Adrenal gland (tissue), 12 donors: ENCODE measurements around the gene ACBD6. TPM values are rescaled to one million over a fixed set of nuclear protein-coding genes. Genes with fewer than 3 reads are reported as not detected.

Source experiments
- DNase-seq, 7 donors: peaks; one replicate each; pipeline ENCODE4 v3.0.0-alpha.2; 2019 to 2020
- H3K27ac ChIP-seq, 5 donors: fragments of 200-600 bp; sonication (generic) in 4 of 5; 1 replicate in 3 of 5; 2 replicates in 2 of 5; pipeline versions ENCODE4 v1.5.1 to v1.8.0; 2016 to 2020; ENCODE audit warnings: mild to moderate bottlenecking in 1 of 5
- H3K27me3 ChIP-seq: fragments of 200-600 bp; 2 replicates; pipeline ENCODE4 v1.8.0; 2021
- H3K36me3 ChIP-seq, 2 donors: fragments of 200-600 bp; replicated peaks in 1 of 2; 1 replicate in 1 of 2; 2 replicates in 1 of 2; pipeline versions ENCODE4 v1.5.1 to v1.8.0; 2018 to 2022
- H3K4me1 ChIP-seq, 2 donors: fragments of 200-600 bp; replicated peaks in 1 of 2; 1 replicate in 1 of 2; 2 replicates in 1 of 2; pipeline versions ENCODE4 v1.5.1 to v1.8.0; 2018 to 2021
- H3K4me3 ChIP-seq, 4 donors: fragments of 200-600 bp; sonication (generic) in 3 of 4; one replicate each; pipeline ENCODE4 v1.5.1; 2016 to 2018
- H3K9me3 ChIP-seq, 3 donors: fragments of 200-600 bp; sonication (generic) in 1 of 3; replicated peaks in 1 of 3; 1 replicate in 2 of 3; 2 replicates in 1 of 3; pipeline versions ENCODE4 v1.5.1 to v1.8.0; 2016 to 2021
- POLR2A ChIP-seq, 2 donors: fragments of 450-650 bp; IDR thresholded peaks; one replicate each; pipeline ENCODE4 v1.6.1; 2017; ENCODE audit warnings: antibody characterized with exemption in 2 of 2, mild to moderate bottlenecking in 2 of 2, moderate library complexity in 1 of 2
- WGBS, 4 donors: extraction: QIAGEN DNeasy Blood & Tissue Kit in 2 of 4; methylation state at CpG; one replicate each; pipeline versions ENCODE4 v1.1.5 to v1.1.7; 2013 to 2017; 5-methylcytosine and 5-hydroxymethylcytosine counted together
- intact Hi-C, 2 donors: fragments of 100-400 bp; cut with DNase I; formaldehyde crosslinking; loops; one replicate each; pipeline versions ENCODE4 v1.14.1 to v1.15.0; 2022 to 2023
- polyA plus RNA-seq, 3 donors: library from polyadenylated mRNA; stranded (reverse); fragments of 200-250 nt in 2 of 3; fragments of 350-450 nt in 1 of 3; fragmentation: Illumina TruSeq in 1 of 3; extraction: RNeasy Lipid Tissue Mini Kit (QIAGEN cat#74804) in 1 of 3; gene quantifications; one replicate each; pipeline ENCODE4 v1.2.3, GENCODE V29; 2013 to 2014
- total RNA-seq, 9 donors: library from RNA; depleted of rRNA in 4 of 9; stranded (reverse); fragments of >200 nt in 4 of 9; fragments of 120-200 nt in 1 of 9; fragmentation: NEBNext Ultra II Directional in 1 of 9; extraction: Animal tissue kit (Norgen Biotek cat#: 25700) in 1 of 9; gene quantifications; one replicate each; pipeline versions ENCODE4 v1.1.0 to v1.2.4, GENCODE V29; 2013 to 2023
- TF ChIP-seq, protein P1 (sequence below), 6 experiments: fragments of 450-650 bp in 4 of 6; fragments of 200-600 bp in 2 of 6; sonication (generic) in 1 of 6; IDR thresholded peaks; 1 replicate in 5 of 6; 2 replicates in 1 of 6; pipeline versions ENCODE4 v1.5.1 to v1.8.0; 2016 to 2021; ENCODE audit warnings: antibody characterized with exemption in 6 of 6, mild to moderate bottlenecking in 2 of 6, moderate library complexity in 1 of 6
- donor health status: healthy with polysubstance abuse.
- donor health status: Bipolar disorder and iron deficiency.
- donor health status: DM: yes; HTN: yes; CAD: no.
- donor health status: DM: no; HTN: no; CAD: no.
- donor health status: DM: no; HTN: no; CAD: no.
- donor health status: DM: yes; HTN: yes; CAD: no.

The ACBD6 gene
- total and polyA plus RNA-seq, 12 donors: 28.7 to 75.1 (median 36.6) TPM

DNA sequence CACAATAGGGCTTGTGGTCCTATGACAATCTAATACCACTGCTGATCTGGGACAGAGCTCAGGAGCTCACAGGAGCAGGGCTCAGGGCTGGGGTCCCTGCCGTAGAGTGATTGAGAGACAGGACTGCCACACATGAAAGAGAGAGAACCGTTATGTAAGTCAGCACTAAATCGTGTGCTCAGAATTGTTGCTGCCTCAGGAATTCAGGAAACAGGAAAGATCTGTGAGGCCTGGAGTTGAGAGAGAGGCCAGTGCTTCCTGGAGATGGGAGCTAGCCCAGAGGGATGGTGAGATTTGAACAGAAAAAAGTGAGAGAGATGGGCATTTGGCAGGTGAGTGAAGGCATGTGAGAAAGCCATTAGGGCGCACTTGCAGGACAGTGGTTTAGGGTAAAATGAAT lies 17.5 kb upstream of the ACBD6 start:
- H3K9me3 ChIP-seq: no peaks in the 10 kb centered on the region
- H3K27me3 ChIP-seq: no peaks in the 10 kb centered on the region
- intact Hi-C loops: loop anchor here (10.0 kb wide), 2 partner anchors 625 to 645 kb away; no protein-coding TSS in a partner anchor
- no peak overlapping the region for H3K4me3 ChIP-seq
- WGBS, 4 donors: 40 to 56% (median 45%) methylated on average over 4 of the region's 4 CpGs
- H3K36me3 ChIP-seq: no peaks in the 10 kb centered on the region
- H3K4me1 ChIP-seq: peaks cover 0 to 9% of the 10 kb centered on the region in 2 donors
- DNase-seq: no peak
- no peak overlapping the region for H3K27ac ChIP-seq
- TF ChIP-seq, protein P1, sequence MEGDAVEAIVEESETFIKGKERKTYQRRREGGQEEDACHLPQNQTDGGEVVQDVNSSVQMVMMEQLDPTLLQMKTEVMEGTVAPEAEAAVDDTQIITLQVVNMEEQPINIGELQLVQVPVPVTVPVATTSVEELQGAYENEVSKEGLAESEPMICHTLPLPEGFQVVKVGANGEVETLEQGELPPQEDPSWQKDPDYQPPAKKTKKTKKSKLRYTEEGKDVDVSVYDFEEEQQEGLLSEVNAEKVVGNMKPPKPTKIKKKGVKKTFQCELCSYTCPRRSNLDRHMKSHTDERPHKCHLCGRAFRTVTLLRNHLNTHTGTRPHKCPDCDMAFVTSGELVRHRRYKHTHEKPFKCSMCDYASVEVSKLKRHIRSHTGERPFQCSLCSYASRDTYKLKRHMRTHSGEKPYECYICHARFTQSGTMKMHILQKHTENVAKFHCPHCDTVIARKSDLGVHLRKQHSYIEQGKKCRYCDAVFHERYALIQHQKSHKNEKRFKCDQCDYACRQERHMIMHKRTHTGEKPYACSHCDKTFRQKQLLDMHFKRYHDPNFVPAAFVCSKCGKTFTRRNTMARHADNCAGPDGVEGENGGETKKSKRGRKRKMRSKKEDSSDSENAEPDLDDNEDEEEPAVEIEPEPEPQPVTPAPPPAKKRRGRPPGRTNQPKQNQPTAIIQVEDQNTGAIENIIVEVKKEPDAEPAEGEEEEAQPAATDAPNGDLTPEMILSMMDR (IDR thresholded peaks at IDR 0.05): no peak
- no peak for TF ChIP-seq POLR2A (IDR thresholded peaks at IDR 0.05)

DNA sequence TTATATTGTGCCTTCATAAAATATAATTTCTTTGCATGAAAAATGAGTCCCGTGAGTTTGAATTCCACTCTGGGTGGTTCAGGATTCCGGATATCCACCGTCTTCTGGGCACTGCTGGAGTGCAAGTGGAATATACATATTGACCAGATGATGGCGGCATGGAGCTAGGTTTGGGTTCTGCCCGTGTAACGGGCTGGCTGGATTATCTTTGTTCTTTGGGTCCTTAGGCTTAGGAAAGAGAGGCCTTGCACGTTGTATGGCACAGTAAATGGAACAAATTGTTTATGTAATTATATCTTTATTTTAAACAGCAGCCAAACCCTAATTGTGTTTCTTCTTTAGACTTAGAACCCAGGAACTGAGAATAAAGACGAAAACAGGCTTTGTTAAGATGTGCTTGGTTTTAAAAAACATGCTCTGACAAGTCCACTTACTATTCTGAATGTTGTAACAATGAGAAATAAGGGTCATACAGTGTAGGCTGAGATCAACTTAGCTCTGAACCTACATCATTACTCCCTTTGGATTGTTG lies 13.5 kb upstream of the ACBD6 start:
- no peaks in the 10 kb centered on the region for H3K36me3 ChIP-seq
- H3K27me3 ChIP-seq: no peaks in the 10 kb centered on the region
- no peak overlapping the region for H3K4me3 ChIP-seq
- peak; percentile 67 to 89 (median 72) for DNase-seq
- no peaks in the 10 kb centered on the region for H3K9me3 ChIP-seq
- intact Hi-C loops: no loop called here
- 11 to 13% (median 12%) methylated on average over 8 of the region's 8 CpGs for WGBS, 4 donors
- TF ChIP-seq POLR2A (IDR thresholded peaks at IDR 0.05): no peak
- TF ChIP-seq, protein P1 (IDR thresholded peaks at IDR 0.05): peak; percentile 60 to 89 (median 84)
- H3K4me1 ChIP-seq: peaks cover 0 to 9% of the 10 kb centered on the region in 2 donors
- H3K27ac ChIP-seq: no peak overlapping the region

DNA sequence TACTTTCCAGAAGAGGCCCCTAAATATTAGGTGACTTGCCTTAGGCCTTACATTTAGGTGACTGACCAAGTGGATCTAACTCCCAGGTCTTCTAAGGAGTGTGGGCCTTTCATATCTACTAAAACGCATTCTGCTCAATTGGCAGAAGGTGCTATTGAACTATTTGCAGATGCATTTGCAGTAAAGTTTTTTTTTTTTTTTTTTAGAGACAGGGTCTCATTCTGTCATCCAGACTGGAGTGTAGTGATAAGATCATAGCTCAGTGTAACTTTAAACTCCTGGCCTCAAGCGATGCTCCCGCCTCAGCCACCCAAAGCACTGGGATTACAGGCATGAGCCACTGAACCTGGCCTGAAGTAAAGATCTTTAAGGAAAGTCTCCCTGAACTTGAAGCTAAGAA lies 13.0 kb upstream of the ACBD6 start:
- 18 to 32% (median 25%) methylated on average over 3 of the region's 3 CpGs for WGBS, 4 donors
- no peaks in the 10 kb centered on the region for H3K36me3 ChIP-seq
- no peaks in the 10 kb centered on the region for H3K9me3 ChIP-seq
- H3K4me3 ChIP-seq: no peak overlapping the region
- H3K27ac ChIP-seq: no peak overlapping the region
- TF ChIP-seq, protein P1 (IDR thresholded peaks at IDR 0.05): no peak
- TF ChIP-seq POLR2A (IDR thresholded peaks at IDR 0.05): no peak
- intact Hi-C loops: no loop called here
- no peaks in the 10 kb centered on the region for H3K27me3 ChIP-seq
- no peak for DNase-seq
- peaks cover 0 to 9% of the 10 kb centered on the region in 2 donors for H3K4me1 ChIP-seq

DNA sequence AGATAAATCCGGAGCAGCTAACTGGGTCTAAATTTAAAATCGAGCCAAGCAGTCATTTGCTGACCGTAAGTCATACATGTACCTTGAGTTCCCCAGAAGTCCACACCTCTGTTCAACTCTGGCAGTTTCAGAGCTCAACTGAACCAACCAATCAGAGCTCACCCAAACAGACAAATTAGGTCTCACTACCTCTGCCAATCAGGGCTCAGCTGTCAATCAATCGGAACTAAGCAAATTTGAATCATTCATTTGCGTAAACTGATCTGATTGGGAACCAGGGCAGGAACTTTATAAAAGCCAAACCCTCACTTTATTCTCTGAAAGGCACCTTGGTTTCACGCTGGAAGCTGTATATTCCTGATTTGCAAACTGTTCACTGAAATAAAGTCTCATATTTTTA lies 11.2 kb upstream of the ACBD6 start:
- H3K27me3 ChIP-seq: no peaks in the 10 kb centered on the region
- H3K27ac ChIP-seq: no peak overlapping the region
- H3K4me1 ChIP-seq: peaks cover 0 to 9% of the 10 kb centered on the region in 2 donors
- no peaks in the 10 kb centered on the region for H3K36me3 ChIP-seq
- 77 to 91% (median 79%) methylated on average over 6 of the region's 6 CpGs for WGBS, 4 donors
- no peak overlapping the region for H3K4me3 ChIP-seq
- intact Hi-C loops: no loop called here
- no peak for TF ChIP-seq POLR2A (IDR thresholded peaks at IDR 0.05)
- TF ChIP-seq, protein P1 (IDR thresholded peaks at IDR 0.05): no peak
- no peaks in the 10 kb centered on the region for H3K9me3 ChIP-seq
- no peak for DNase-seq
